ENCODE measurements around the gene NEURL2. TPM values are rescaled to one million over a fixed set of nuclear protein-coding genes. Genes with fewer than 3 reads are reported as not detected.
A peak's percentile ranks its signal among the peaks of the same experiment; 100 is the strongest.

NEURL2 gene
- total RNA-seq, 6 experiments from 2014 or later = 1.5 to 2.3 (median 1.9) TPM

DNA sequence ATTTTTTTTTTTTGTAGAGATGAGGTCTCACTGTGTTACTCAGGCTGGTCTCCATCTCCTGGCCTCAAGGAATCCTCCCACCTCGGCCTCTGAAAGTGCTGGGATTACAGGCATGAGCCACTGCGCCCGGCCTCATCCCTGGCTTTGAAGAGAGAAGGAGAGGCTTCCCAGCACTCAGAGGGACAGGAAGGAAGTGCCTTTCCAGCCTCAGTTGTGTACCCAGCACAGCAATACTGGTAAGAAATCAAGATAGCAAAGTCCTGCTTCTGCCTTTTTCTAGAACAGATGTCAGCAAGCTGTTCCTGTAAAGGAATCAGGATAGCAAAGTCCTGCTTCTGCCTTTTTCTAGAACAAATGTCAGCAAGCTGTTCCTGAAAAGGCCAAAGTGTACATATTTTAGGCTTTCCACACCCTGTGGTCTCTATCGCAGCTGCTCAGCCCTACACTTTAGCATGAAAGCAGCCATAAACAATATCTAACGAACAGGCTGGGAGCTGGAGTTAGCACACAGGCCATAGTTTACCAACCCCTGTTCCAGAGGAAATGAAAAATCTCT, 27.3 kb upstream of the NEURL2 start:
- Mint-ChIP-seq H3K4me3 (no peak overlapping the region), H3K4me1 (ENCODE audit: low read depth) (peaks cover 24% of the 10 kb centered on the region), H3K27ac (no peak overlapping the region), H3K9me3 (no peaks in the 10 kb centered on the region), H3K27me3 (ENCODE audit: insufficient read depth) (peaks cover 11% of the 10 kb centered on the region), H3K36me3 (ENCODE audit: low read depth) (no peaks in the 10 kb centered on the region)
- TF ChIP-seq CTCF (IDR thresholded peaks at IDR 0.05) = no peak
- DNase-seq = no peak

DNA sequence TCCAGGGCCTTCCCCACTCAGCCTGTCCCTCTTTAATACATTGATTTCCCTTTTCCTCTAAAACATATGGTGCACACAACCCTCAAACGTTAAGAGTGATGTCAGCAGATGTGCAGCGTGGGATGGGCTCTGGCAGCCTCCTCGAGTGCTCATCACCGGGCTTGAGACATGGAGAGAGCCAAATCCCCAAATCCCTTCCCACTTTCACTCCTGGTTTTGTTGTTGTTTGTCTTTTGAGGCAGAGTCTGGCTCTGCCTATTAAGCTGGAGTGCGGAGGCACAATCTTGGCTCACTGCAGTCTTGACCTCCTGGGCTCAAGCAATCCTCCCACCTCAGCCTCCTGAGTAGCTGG, 26.8 kb upstream of the NEURL2 start:
- Mint-ChIP-seq H3K9me3 (no peaks in the 10 kb centered on the region), H3K27ac (no peak overlapping the region), H3K36me3 (ENCODE audit: low read depth) (no peaks in the 10 kb centered on the region), H3K27me3 (ENCODE audit: insufficient read depth) (peaks cover 11% of the 10 kb centered on the region), H3K4me1 (ENCODE audit: low read depth) (peaks cover 24% of the 10 kb centered on the region), H3K4me3 (no peak overlapping the region)
- TF ChIP-seq CTCF (IDR thresholded peaks at IDR 0.05) = no peak
- DNase-seq = no peak

- Mint-ChIP-seq H3K4me3 (no peak overlapping the region; the same call in 1 of the 2 replicates), H3K4me1 (ENCODE audit: low read depth) (peaks cover 27% of the 10 kb centered on the region), H3K9me3 (no peaks in the 10 kb centered on the region), H3K27ac (no peak overlapping the region), H3K36me3 (ENCODE audit: low read depth) (peaks cover 5% of the 10 kb centered on the region), H3K27me3 (ENCODE audit: insufficient read depth) (peaks cover 8% of the 10 kb centered on the region)
- DNase-seq = no peak
- TF ChIP-seq CTCF (IDR thresholded peaks at IDR 0.05) = no peak
Measured at GRCh38 chr20:45913116-45913515, 22.1 kb upstream of the NEURL2 start.

DNA sequence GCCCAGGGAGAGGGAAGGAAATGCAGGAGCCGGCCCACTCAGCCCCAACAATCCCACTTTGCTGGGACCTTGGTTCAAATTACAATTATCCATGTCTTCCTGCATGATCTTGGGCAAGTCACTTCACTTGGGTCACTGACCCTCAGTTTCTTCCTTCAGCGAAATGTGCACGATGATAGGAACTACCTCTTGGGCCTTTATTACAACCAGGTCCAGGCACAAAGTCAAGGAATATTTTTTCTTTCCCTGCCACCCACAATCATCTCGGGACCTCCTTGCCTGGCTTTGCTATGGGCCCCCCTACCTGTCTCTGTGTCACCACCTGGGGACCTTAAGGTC, 21.3 kb upstream of the NEURL2 start:
- peaks cover 8% of the 10 kb centered on the region for H3K27me3 Mint-ChIP-seq (ENCODE audit: insufficient read depth)
- no peak for DNase-seq
- peaks cover 5% of the 10 kb centered on the region for H3K36me3 Mint-ChIP-seq (ENCODE audit: low read depth)
- peaks cover 20% of the 10 kb centered on the region for H3K4me1 Mint-ChIP-seq (ENCODE audit: low read depth)
- H3K27ac Mint-ChIP-seq = peak overlapping the region; percentile 60
- H3K4me3 Mint-ChIP-seq = peak overlapping the region; percentile 85
- H3K9me3 Mint-ChIP-seq = no peaks in the 10 kb centered on the region
- no peak for TF ChIP-seq CTCF (IDR thresholded peaks at IDR 0.05)

- Mint-ChIP-seq H3K9me3 (no peaks in the 10 kb centered on the region), H3K36me3 (ENCODE audit: low read depth) (peaks cover 5% of the 10 kb centered on the region), H3K4me3 (peak within 1 kb of the TSS; percentile 85), H3K4me1 (ENCODE audit: low read depth) (peaks cover 20% of the 10 kb centered on the region), H3K27ac (peak within 1 kb of the TSS; percentile 80), H3K27me3 (ENCODE audit: insufficient read depth) (peaks cover 10% of the 10 kb centered on the region)
- TF ChIP-seq CTCF (IDR thresholded peaks at IDR 0.05) = no peak
- peak; percentile 32 for DNase-seq
Measured at GRCh38 chr20:45911486-45912343, 20.7 kb upstream of the NEURL2 start, which contains the start of gene PLTP. Gene PLTP (minus strand): TSS chr20:45912155. CDS start chr20:45911452, 703 bp downstream.
